HG03135 (cell line): Measurements from ENCODE around the gene GAMT.

Experiments used
- ATAC-seq: cut with Tn5 transposase; IDR thresholded peaks from one replicate; pipeline ENCODE4 v1.9.1; 2021; ENCODE audit warnings: mild to moderate bottlenecking, moderate library complexity; ENCODE audit not compliant: unreplicated experiment

Gene GAMT

DNA sequence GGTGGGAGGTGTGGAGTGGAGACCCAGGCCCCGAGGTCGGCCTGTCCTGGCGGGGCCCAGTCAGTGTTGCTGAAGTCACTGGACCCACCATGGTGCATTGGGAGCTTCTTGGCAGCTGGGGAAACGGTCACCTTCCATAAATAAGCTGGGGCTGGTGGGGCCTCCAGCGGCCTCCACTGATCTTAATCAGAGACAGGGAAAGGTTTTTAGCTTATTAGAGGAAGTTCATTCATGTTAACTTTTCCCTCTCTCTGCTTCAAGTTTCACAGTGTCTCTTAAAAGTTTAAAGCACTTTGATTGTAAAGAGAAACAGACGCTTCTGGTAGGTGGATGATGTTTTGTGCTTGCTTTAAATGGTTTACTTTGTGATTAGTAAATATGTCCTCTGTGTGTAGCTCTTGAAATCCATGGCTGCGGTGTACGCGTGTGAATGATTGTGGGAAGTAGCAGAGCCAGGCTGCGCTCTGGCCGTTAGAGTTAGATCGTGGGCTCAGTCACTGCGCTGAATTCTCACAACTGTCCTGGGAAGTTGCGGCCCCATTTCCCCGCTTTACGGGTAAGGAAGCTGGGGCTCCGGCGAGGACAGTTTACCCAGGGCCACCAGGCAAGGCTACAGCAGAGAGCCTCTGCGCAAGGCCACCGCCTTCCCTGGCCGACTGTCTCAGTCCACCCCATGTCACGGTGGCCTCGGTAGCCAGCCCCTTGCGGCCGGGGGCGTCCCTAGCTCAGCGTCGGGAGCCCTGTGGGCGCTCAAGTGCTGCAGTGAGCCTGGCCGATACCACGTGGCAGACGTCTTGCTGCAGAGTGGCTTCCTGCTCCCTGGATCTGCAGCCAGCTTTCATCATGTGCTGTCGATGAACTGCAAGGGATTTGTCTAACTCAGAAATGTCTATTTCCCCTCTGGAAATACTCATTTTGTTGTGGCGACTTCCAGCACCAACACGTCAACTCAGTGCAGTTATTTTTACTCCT is 34.2 kb downstream of the GAMT start:
- ATAC-seq: no peak

- no peak for ATAC-seq
Observed at GRCh38 chr19:1366296-1366695, 35.0 kb downstream of the GAMT start.

GRCh38 chr19:1365319-1366269 is 35.7 kb downstream of the GAMT start:
- ATAC-seq: no peak

DNA sequence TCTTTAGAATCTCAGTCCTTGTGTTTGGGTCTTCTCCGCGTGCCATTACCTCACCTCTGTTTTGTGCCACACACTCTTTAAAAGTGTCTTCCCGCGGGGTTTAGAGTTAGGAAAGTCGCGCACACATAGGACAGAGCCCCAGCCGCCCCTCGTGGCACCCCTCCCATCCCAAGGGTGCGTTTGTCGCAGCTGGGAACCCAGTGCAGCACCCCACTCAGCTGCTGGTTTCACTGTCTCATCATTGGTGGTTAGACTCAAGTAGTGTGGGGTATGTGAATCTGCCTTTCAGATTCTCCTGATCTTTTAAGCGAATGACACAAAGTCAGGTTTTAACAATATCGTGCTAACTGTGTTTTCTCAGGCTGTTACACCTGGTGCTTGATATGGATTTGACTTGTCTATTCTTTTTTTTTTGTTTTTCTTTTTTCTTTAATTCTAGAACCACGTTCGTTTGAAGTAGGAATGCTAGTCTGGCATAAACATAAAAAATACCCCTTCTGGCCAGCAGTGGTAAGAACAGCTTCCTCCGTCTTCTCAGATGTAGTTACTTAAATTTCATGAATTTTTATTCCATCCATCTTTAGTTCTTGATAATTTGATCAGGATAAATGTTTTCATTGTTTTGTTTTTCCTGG is 37.2 kb downstream of the GAMT start:
- ATAC-seq: no peak

DNA sequence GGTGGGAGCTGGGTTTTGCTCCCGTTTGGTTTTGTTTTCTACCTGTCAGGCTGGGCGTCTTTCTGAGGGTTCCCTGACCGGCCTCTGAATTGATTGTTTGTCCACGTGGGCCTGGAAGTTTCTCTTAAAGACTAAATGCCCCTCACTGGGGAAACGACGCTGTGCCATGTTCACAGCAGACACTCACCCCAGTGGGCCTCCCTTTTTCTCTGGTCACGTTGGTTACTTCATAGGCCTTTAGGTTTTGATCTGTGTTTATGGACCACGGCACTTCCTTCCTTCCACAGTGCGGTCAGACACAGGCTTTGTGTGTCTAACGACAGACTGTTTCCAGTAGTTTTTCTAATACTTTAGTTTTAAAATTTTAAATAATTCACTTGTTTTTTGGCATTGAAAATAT is 37.7 kb downstream of the GAMT start:
- no peak for ATAC-seq

- ATAC-seq: no peak
Observed at GRCh38 chr19:1362387-1363257, 38.7 kb downstream of the GAMT start.

DNA sequence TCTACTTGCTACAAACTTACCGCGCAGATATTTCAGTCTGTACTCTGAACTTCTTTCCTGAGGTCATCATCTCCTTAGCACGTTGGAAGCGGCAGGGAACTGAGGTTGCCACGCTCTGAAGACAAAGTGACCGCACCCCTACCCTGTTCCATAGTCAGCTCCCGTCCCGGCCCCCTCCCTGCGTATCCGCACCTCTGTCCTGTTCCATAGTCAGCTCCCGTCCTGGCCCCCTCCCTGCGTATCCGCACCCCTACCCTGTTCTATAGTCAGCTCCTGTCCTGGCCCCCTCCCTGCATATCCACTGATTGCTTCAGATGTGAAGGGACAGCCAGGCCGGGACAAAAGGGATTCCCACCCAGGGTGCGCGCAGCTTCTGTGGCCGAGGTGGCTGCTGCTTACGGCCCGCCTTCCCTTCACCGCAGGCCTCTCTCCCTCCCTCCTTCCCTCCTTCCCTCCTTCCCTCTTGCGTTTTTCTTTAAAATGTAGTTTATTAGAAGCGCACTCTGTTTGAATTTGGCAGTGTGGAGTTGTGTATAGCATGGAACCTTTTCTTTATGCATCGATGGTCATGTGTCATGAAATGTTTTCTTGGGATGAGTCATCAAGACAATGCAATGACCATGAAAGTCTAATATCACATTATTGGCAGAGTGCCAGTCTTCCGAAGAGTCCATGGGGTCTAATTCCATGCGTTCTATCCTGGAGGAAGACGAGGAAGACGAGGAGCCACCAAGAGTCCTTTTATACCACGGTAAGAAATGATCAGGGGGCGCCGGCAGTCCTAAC is 39.5 kb downstream of the GAMT start:
- no peak for ATAC-seq

GRCh38 chr19:1360818-1361461 is 40.4 kb downstream of the GAMT start:
- ATAC-seq: no peak

GRCh38 chr19:1360126-1360817 is 41.1 kb downstream of the GAMT start:
- no peak for ATAC-seq

GRCh38 chr19:1357531-1358109 is 43.7 kb downstream of the GAMT start:
- no peak for ATAC-seq

DNA sequence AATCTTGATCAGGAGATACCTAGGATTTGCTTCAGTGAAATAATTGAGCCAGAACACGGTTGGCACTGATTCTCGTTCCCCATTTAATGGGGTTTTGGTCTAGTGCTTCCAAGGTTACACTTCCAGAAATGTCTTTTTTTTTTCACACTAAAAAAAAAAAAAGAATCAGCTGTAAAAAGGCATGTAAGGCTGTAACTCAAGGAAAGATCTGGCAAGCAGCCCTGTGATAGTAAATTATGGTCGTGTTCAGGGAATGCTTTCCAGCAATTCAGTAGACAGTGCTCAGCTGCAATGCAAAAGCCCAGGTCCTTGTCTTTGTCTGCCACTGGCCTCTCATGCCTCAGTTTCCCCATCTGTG is 44.9 kb downstream of the GAMT start:
- ATAC-seq: no peak

DNA sequence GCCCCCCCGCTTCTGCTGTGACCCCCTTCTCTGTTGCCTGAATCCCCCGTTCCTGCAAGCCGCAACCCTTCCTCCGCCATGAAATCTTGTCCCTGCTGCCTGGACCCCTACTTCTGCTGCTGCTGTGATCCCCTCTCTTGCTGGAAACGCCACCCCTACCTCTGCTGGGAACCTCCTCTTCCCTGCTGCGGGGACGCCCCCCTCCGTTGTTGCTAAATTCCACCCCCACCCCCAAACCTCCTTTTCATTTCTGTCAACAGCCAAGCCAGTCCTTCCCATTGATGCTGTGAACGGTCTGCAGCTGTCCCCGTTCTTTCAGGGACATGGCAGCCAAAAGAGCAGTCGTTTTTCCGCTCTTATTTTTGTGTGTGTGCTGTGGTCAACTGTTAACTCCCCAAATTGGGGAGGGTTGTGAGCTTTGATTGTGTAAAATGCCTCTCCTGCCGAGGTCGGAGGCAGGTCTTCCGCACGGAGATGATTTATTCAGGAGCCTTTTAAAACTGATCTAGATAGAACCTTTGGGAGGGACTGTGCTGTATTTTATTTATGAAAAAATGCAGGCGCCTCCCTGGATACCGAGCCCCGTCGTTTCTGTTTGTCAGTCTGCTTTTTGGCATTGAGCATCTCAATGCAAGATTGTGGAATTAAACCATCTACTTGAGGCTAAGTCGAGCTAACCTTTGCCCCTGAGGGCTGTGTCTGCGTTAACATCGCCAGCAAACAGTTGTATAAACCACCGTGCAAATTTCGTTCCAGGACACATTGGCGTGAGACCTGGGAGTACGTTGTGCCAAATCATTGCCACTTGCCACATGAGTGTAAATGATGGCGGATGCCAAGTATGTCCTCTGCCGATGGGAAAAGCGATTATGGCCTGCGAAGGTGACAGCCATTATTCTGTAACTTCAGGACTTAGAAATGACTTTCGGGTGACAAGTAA is 45.5 kb downstream of the GAMT start:
- ATAC-seq: no peak

DNA sequence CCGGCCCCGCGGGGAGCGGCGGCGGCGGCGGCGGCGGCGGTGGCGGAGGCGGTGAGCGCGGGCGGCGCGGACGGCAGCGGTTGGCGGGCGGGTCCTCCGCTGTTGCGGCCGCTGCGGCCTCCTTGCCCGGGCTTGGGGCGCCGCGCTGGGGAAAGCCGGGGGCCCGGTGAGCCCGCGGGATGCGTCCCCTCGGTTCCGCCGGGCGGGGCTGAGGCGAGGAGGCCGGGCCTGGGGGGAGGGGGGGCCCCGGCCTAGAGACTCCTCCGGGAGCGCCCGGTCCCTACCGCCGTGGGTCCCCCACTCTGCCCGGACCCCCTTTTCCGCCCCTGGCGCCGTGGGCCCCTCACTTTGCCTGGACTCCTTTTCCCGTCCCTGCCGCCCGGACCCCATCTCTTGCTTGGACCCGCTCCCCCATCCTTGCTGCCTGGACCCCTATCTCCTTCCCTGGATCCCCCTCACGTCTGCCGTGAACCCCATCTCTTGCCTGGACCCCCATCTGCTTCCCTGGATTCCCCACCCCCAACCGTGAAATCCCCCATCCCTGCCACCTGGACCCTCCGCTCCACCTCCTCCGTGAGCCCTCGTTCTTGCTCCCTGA is 46.3 kb downstream of the GAMT start:
- ATAC-seq: no peak

GRCh38 chr19:1353144-1353543 is 48.2 kb downstream of the GAMT start:
- ATAC-seq: no peak

DNA sequence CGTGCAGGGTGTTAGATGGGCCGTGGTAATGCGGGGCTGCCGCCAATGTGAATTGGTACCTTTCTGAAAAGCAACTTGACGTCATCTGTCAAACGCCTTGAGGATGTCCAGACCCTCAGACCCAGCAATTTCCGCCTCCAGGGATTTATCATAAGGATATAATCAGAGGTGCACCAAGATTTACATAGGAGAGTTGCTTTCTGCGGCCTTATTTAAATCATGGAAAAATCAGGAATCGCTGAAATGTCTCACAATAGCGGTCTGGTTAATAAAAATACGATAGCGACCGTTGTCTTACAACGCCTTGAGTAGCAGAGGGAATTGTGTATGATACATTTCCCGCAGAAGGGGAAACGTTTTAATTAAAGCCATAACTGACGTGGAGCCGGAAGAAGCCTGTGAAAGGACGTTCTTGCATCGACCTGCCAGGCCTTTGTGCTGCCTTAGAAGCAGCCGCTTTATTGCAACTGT is 49.9 kb downstream of the GAMT start:
- ATAC-seq: no peak

- no peak for ATAC-seq
Observed at GRCh38 chr19:1350867-1351266, 50.5 kb downstream of the GAMT start.
